Measurements from ENCODE around the gene DUSP14.

GRCh38 chr17:37523715-37524219 is 34.1 kb downstream of the DUSP14 start:
- no peak for TF ChIP-seq POLR2AphosphoS5 (IDR thresholded peaks at IDR 0.05; ENCODE audit: low read depth, low read length)
- no peak for TF ChIP-seq EP300 (IDR thresholded peaks at IDR 0.05; ENCODE audit: borderline replicate concordance in 1 of 2, low read depth in 1 of 2, low read length in 1 of 2)
